ENCODE data around the gene MFRP. TPM values are rescaled to one million over a fixed set of nuclear protein-coding genes. Genes with fewer than 3 reads are reported as not detected.

The MFRP gene
- total and polyA plus RNA-seq, 10 of the 15 experiments (the other 5 are each of a cell fraction or from before 2014, with no cell fraction given), result not detected

DNA sequence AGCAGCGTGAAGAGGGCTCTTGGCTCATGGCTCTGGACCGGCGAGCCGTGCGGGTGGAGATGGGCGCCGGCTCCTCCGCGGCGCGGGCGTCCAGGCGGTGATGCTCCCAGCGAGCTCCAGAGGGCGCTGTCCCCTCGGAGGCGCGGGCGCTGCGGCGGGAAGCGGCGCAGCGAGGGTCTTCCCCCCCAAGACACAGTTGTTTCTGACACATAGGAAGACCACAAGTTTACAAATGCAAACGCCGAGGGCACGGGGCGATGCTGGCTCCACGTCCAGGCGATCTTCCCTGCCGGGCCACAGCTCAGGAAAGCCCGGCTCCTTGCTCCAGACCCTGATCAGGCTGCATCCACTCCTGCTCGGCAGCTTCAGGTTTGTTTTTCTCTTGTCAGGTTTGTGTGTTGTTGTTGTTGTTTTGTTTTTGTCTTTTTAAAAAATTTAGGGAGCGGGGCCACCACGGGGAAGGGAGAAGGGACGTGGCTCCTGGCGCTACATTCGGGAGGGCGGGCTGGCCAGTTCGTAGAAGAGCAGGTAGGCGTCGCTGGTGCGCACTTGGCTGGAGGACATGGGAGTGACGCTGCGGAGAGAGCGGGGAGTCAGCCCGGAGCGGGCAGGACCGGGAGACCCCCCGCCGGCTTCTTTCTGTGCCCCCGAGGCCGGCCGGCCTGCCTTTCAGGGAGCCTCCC is 10.0 kb upstream of the MFRP start (continued):
- no peak for TF ChIP-seq BCL3 (IDR thresholded peaks at IDR 0.05; ENCODE audit: borderline replicate concordance, insufficient read depth, low read depth, low read length, poor library complexity, severe bottlenecking)
- TF ChIP-seq TCF12 (IDR thresholded peaks at IDR 0.05; ENCODE audit: low read depth, low read length), result no peak
- TF ChIP-seq RAD51 (IDR thresholded peaks at IDR 0.05), result no peak
- TF ChIP-seq RFX5 (IDR thresholded peaks at IDR 0.05; ENCODE audit: low read depth, low read length), result no peak
- peak; percentile 73; the same call in 1 of the 2 replicates for TF ChIP-seq GATAD2B (conservative IDR thresholded peaks at IDR 0.05; ENCODE audit: low read depth)
- TF ChIP-seq KLF5 (IDR thresholded peaks at IDR 0.05; ENCODE audit: partially characterized antibody), result no peak
- TF ChIP-seq CBFB (IDR thresholded peaks at IDR 0.05; ENCODE audit: low read depth), result no peak
- no peak for TF ChIP-seq PML (IDR thresholded peaks at IDR 0.05; ENCODE audit: low read length)
- no peak for TF ChIP-seq MYB (IDR thresholded peaks at IDR 0.05; ENCODE audit: borderline replicate concordance, low read depth, low read length)
- TF ChIP-seq HDGF (IDR thresholded peaks at IDR 0.05), result 0 out of 2 replicates have a peak, but pooled peaks have one; percentile 39
- no peak; the same call in none of the 2 replicates for TF ChIP-seq CREM (IDR thresholded peaks at IDR 0.05; ENCODE audit: low read depth)
- TF ChIP-seq, protein P1, sequence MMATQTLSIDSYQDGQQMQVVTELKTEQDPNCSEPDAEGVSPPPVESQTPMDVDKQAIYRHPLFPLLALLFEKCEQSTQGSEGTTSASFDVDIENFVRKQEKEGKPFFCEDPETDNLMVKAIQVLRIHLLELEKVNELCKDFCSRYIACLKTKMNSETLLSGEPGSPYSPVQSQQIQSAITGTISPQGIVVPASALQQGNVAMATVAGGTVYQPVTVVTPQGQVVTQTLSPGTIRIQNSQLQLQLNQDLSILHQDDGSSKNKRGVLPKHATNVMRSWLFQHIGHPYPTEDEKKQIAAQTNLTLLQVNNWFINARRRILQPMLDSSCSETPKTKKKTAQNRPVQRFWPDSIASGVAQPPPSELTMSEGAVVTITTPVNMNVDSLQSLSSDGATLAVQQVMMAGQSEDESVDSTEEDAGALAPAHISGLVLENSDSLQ (IDR thresholded peaks at IDR 0.05), result no peak
- peak; percentile 62; the same call in 1 of the 2 replicates for TF ChIP-seq MLLT1 (IDR thresholded peaks at IDR 0.05)
- peak; percentile 72 for TF ChIP-seq RAD21 (IDR thresholded peaks at IDR 0.05; ENCODE audit: insufficient read depth, low read depth, low read length)
- no peak for TF ChIP-seq ZNF384 (IDR thresholded peaks at IDR 0.05; ENCODE audit: borderline replicate concordance, low read depth, low read length)
- TF ChIP-seq ZNF24 (IDR thresholded peaks at IDR 0.05), result no peak
- TF ChIP-seq ZNF274 (IDR thresholded peaks at IDR 0.05; ENCODE audit: insufficient read depth, insufficient read length), result no peak
- no peak for TF ChIP-seq JUNB (IDR thresholded peaks at IDR 0.05)
- peak; percentile 41 for TF ChIP-seq YY1 (IDR thresholded peaks at IDR 0.05; ENCODE audit: low read depth, low read length)
- peak; percentile 44; the same call in 1 of the 2 replicates for TF ChIP-seq IKZF1 (conservative IDR thresholded peaks at IDR 0.05)
- TF ChIP-seq SKIL (IDR thresholded peaks at IDR 0.05; ENCODE audit: low read depth, poor library complexity, severe bottlenecking), result no peak
- no peak for TF ChIP-seq SRF (IDR thresholded peaks at IDR 0.05; ENCODE audit: low read depth in 2 of 2, low read length in 2 of 2)
- 0 out of 4 replicates have a peak, but pooled peaks of 1 of the 2 experiments have one; percentile 28 for TF ChIP-seq IKZF2 (IDR thresholded peaks at IDR 0.05)
- TF ChIP-seq CHD4 (IDR thresholded peaks at IDR 0.05), result no peak
- no peak for TF ChIP-seq FOS (IDR thresholded peaks at IDR 0.05; ENCODE audit: borderline replicate concordance, extremely low read depth, insufficient read length)
